OCI-LY1 (cell line): ENCODE data around the gene SORT1.

Experiments
- EZH2 ChIP-seq: fragments of 200-600 bp; sonication (generic), shearing (Covaris generic); IDR thresholded peaks from 2 replicates; pipeline ENCODE4 v1.8.0; 2017; ENCODE audit warnings: borderline replicate concordance, mixed run types, mild to moderate bottlenecking, antibody characterized with exemption, low read length, moderate library complexity, mixed read lengths
- TF ChIP-seq, protein P1 (sequence below): fragments of 200-600 bp; sonication (generic), shearing (Covaris generic); IDR thresholded peaks from 2 replicates; pipeline ENCODE4 v1.5.1; 2017; ENCODE audit warnings: mild to moderate bottlenecking, antibody characterized with exemption, low read length, moderate library complexity, mixed read lengths

DNA sequence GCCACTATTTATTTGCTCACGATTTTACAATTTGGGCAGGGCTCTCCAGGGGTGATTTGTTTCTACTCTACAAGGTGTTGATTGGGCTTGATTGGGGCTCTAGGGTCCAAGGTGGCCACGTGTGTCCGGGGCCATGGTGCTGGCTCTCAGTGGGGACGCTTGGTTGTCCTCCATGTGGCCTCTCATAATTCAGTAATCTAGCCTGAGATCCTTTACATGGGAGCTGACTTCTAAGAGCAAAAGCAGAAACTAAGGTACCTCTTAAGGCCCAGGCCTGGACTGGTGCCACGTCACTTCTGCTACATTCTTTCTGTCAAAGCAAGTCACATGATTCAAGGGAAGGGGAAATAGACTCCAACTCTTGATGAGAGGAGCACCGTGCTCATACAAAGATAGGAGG, 106.7 kb downstream of the SORT1 start:
- TF ChIP-seq, protein P1, sequence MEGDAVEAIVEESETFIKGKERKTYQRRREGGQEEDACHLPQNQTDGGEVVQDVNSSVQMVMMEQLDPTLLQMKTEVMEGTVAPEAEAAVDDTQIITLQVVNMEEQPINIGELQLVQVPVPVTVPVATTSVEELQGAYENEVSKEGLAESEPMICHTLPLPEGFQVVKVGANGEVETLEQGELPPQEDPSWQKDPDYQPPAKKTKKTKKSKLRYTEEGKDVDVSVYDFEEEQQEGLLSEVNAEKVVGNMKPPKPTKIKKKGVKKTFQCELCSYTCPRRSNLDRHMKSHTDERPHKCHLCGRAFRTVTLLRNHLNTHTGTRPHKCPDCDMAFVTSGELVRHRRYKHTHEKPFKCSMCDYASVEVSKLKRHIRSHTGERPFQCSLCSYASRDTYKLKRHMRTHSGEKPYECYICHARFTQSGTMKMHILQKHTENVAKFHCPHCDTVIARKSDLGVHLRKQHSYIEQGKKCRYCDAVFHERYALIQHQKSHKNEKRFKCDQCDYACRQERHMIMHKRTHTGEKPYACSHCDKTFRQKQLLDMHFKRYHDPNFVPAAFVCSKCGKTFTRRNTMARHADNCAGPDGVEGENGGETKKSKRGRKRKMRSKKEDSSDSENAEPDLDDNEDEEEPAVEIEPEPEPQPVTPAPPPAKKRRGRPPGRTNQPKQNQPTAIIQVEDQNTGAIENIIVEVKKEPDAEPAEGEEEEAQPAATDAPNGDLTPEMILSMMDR = no peak
- no peak for TF ChIP-seq EZH2
